Camera-type eye (tissue), 1 donor: Measurements from ENCODE around the gene CHRM4. TPM values are rescaled to one million over a fixed set of nuclear protein-coding genes. Genes with fewer than 3 reads are reported as not detected.

ENCODE experiments used
- total RNA-seq: library from RNA; depleted of rRNA; stranded (reverse); fragments of >200 nt; gene quantifications from one replicate; pipeline ENCODE4 v1.2.3, GENCODE V29; 2014

The CHRM4 gene
- total RNA-seq = 3.2 TPM

GRCh38 chr11:46391578-46392420 is at the start of gene CHRM4:
Gene CHRM4 (minus strand): TSS chr11:46391776. CDS start chr11:46386557, 5,219 bp downstream.

GRCh38 chr11:46381048-46381818 is 10.3 kb downstream of the CHRM4 start, which contains the start of gene MDK:
Gene MDK (plus strand): TSS chr11:46381669. CDS start chr11:46382058, 389 bp downstream.

DNA sequence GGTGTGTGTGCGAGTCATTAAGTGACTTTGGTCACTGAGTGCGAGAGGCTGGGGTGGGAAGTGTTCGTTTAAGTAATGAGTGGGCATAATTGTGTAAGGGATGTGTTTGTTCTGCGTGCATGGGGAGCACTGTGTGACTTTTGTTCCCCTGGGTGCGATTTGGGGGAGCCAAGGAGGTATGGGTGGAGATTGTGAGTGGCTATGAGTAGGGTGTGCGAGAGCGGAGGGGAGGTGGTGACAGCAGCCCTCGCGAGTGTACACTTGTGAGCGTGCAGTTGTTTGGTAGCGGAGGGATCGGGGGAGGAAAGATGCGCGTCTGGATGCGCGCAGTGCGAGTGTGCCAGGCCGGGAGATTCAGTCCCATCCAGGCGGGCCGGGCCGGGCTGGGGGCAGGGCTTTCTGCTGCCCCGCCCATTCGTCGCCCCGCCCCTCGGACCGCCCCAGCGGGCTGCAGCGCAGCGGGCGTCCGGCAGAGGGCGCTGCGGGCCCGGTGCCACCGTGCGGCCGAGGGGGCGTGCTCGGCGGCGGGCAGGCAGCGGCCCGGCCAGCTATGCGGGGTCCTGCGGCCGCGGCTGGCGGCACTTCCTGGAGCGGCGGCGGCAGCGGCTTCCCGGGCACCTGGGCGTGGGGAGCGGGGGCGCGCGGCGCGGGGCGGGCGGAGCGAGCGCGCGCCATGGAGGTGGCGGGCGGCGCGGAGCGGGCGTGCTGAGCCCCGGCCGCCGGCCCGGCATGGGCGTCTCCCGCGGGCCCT is 44.5 kb downstream of the CHRM4 start, which contains the start of gene DGKZ:
Gene DGKZ (plus strand): TSS at position 578 of the 751 bp plus-strand sequence. CDS start 197 bp downstream, outside the sequence.

Other genes starting within 250 kb of the CHRM4 start
- gene CREB3L1, start 114.1 kb downstream of the CHRM4 start, total RNA-seq = 35.6 TPM
- gene DGKZ, start 44.3 kb downstream of the CHRM4 start, total RNA-seq = 45.1 TPM
- 221 TPM for gene MDK, start 10.1 kb downstream of the CHRM4 start, total RNA-seq
- gene AMBRA1, start 202.2 kb upstream of the CHRM4 start, total RNA-seq = 52.5 TPM
- 4.4 TPM for gene HARBI1, start 225.5 kb upstream of the CHRM4 start, total RNA-seq
- gene ATG13, start 225.8 kb upstream of the CHRM4 start, total RNA-seq = 70.8 TPM